GM10248 (cell line): ENCODE results near the gene KRT85.
"Not testable (repeated sequence)": the region's sequence is repeated elsewhere in the genome, so short reads cannot be mapped to it uniquely, and the experiment has no call there.

ENCODE experiments used
- CTCF ChIA-PET: fragments of 300-600 bp; sonication (Branson Sonifier 250); formaldehyde crosslinking; extraction: SDS; loops from one replicate; lab custom pipeline; 2021; ENCODE audit warnings: antibody characterized with exemption; lab: Yijun Ruan, JAX
- POLR2A ChIA-PET: fragments of 350-650 bp; sonication (Branson Sonifier 250); formaldehyde crosslinking; extraction: SDS; loops from one replicate; lab custom pipeline; 2020; ENCODE audit warnings: antibody characterized with exemption; lab: Yijun Ruan, JAX
- DNase-seq: peaks from one replicate; pipeline ENCODE4 v3.0.0; 2012; ENCODE audit errors: extremely low spot score
- CTCF ChIP-seq: IDR thresholded peaks from 2 replicates; pipeline ENCODE4 v1.5.1; 2012; ENCODE audit warnings: mild to moderate bottlenecking, low read depth; ENCODE audit errors: extremely low read depth, missing control alignments, control extremely low read depth

KRT85 gene

GRCh38 chr12:52411815-52412214 lies 44.5 kb upstream of the KRT85 start:
- ChIA-PET CTCF (no interaction called here), POLR2A (no interaction called here)
- DNase-seq: no peak
- TF ChIP-seq CTCF: no peak

GRCh38 chr12:52410589-52411248 lies 43.4 kb upstream of the KRT85 start:
- DNase-seq, POLR2A ChIA-PET, CTCF ChIA-PET: not testable (repeated sequence)

- POLR2A ChIA-PET: no interaction called here
- no peak for DNase-seq
- CTCF ChIA-PET: no interaction called here
- TF ChIP-seq CTCF: no peak
Measured at GRCh38 chr12:52407918-52408317, 40.6 kb upstream of the KRT85 start.

- CTCF ChIA-PET: no interaction called here
- DNase-seq: no peak
- TF ChIP-seq CTCF: no peak
- POLR2A ChIA-PET: no interaction called here
Measured at GRCh38 chr12:52405922-52406385, 38.7 kb upstream of the KRT85 start, which contains the start of gene KRT82. TSS of gene KRT82 (minus strand) at chr12:52406335. CDS start at chr12:52406277, 58 bp downstream.

GRCh38 chr12:52404951-52405350 lies 37.7 kb upstream of the KRT85 start:
- no peak for DNase-seq
- ChIA-PET CTCF (interaction anchor here (1.0 to 2.4 kb wide), 3 partner anchors 9 to 32 kb away, joined by 4 to 7 read pairs (median 4); no protein-coding TSS in a partner anchor), POLR2A (no interaction called here)
- TF ChIP-seq CTCF: no peak

- ChIA-PET CTCF (interaction anchor here (1.1 to 2.4 kb wide), 3 partner anchors 11 to 31 kb away, joined by 3 to 7 read pairs (median 4); no protein-coding TSS in a partner anchor), POLR2A (no interaction called here)
- no peak for DNase-seq
- no peak for TF ChIP-seq CTCF
Measured at GRCh38 chr12:52403561-52403960, 36.3 kb upstream of the KRT85 start.

- TF ChIP-seq CTCF: no peak
- DNase-seq: no peak
- POLR2A ChIA-PET: no interaction called here
- CTCF ChIA-PET: interaction anchor here (1.1 to 2.4 kb wide), 2 partner anchors 12 to 30 kb away, joined by 3 to 7 read pairs; no protein-coding TSS in a partner anchor
Measured at GRCh38 chr12:52402873-52403540, 35.7 kb upstream of the KRT85 start.
